H1 (cell line): ENCODE results near the gene EXT2. TPM values are rescaled to one million over a fixed set of nuclear protein-coding genes. Genes with fewer than 3 reads are reported as not detected.

ENCODE experiments used
- CTCF ChIA-PET: fragments of 300-600 bp; sonication (Branson Sonifier 250); formaldehyde crosslinking; loops from one replicate; lab custom pipeline; 2021; ENCODE audit not compliant: partially characterized antibody; lab: Charles Lee
- POLR2A ChIA-PET: fragments of 300-600 bp; sonication (Branson Sonifier 250); formaldehyde crosslinking; loops from one replicate; lab custom pipeline; 2021; ENCODE audit warnings: inconsistent platforms; ENCODE audit not compliant: partially characterized antibody; lab: Charles Lee
- DNase-seq, 2 experiments: peaks; one replicate each; pipeline versions ENCODE4 v3.0.0 to v3.0.0-alpha.2; 2010 to 2022; ENCODE audit warnings: low spot score in 2 of 2, low read depth in 1 of 2, mixed read lengths in 1 of 2
- FAIRE-seq: peaks from 2 replicates; lab custom pipeline; 2011; peaks lifted over from hg19 to GRCh38; lab: Jason Lieb, UNC
- H2AFZ ChIP-seq: 2 replicates; pipeline ENCODE4 v1.8.1; 2012; ENCODE audit warnings: low read length, inconsistent platforms
- H2AK5ac ChIP-seq: 2 replicates; pipeline ENCODE4 v1.6.1; 2013; ENCODE audit warnings: low read depth, low read length
- H2BK120ac ChIP-seq: replicated peaks from 2 replicates; pipeline ENCODE3; 2013; ENCODE audit warnings: low read depth, low read length, inconsistent platforms
- H2BK12ac ChIP-seq: 2 replicates; pipeline ENCODE4 v1.6.1; 2013; ENCODE audit warnings: low read depth, low read length
- H2BK15ac ChIP-seq: 2 replicates; pipeline ENCODE4 v1.6.1; 2013; ENCODE audit warnings: low read length
- H2BK20ac ChIP-seq: 2 replicates; pipeline ENCODE4 v1.6.1; 2013; ENCODE audit warnings: low read length
- H2BK5ac ChIP-seq: 2 replicates; pipeline ENCODE4 v1.6.1; 2013; ENCODE audit warnings: low read depth, low read length
- H3K14ac ChIP-seq: 2 replicates; pipeline ENCODE4 v1.6.1; 2013; ENCODE audit warnings: inconsistent platforms; ENCODE audit not compliant: insufficient read length
- H3K18ac ChIP-seq: 2 replicates; pipeline ENCODE4 v1.6.1; 2013; ENCODE audit warnings: low read length; ENCODE audit errors: extremely low read depth
- H3K23ac ChIP-seq: 2 replicates; pipeline ENCODE4 v1.6.1; 2013; ENCODE audit warnings: inconsistent platforms; ENCODE audit not compliant: insufficient read length
- H3K23me2 ChIP-seq: 2 replicates; pipeline ENCODE4 v1.6.1; 2013; ENCODE audit warnings: low read depth, low read length
- H3K27ac ChIP-seq: 2 replicates; pipeline ENCODE4 v1.6.1; 2011; ENCODE audit warnings: low read depth, low read length, inconsistent platforms
- H3K27me3 ChIP-seq, 4 experiments: replicated peaks in 1 of 4; 1 replicate in 1 of 4; 2 replicates in 3 of 4; pipeline versions ENCODE4 v1.6.1 to v1.8.1; 2011 to 2013; ENCODE audit warnings: low read length in 3 of 4, mild to moderate bottlenecking in 3 of 4, inconsistent platforms in 2 of 4, mixed read lengths in 2 of 4, moderate library complexity in 1 of 4; ENCODE audit not compliant: control insufficient read depth in 3 of 4, insufficient read depth in 3 of 4; ENCODE audit errors: extremely low read depth in 1 of 4
- H3K36me3 ChIP-seq, 4 experiments: 2 replicates each; pipeline versions ENCODE4 v1.6.1 to v1.8.1; 2011 to 2013; ENCODE audit warnings: mild to moderate bottlenecking in 4 of 4, low read length in 3 of 4, moderate library complexity in 2 of 4, control low read depth in 1 of 4, inconsistent platforms in 1 of 4; ENCODE audit not compliant: insufficient read depth in 4 of 4, control insufficient read depth in 2 of 4
- H3K4ac ChIP-seq: replicated peaks from 2 replicates; pipeline ENCODE3; 2013; ENCODE audit warnings: low read length, low read depth, mixed read lengths, inconsistent platforms; ENCODE audit not compliant: insufficient read length
- H3K4me1 ChIP-seq, 4 experiments: replicated peaks in 1 of 4; 1 replicate in 1 of 4; 2 replicates in 3 of 4; pipeline versions ENCODE4 v1.6.1 to v1.8.1; 2011 to 2013; ENCODE audit warnings: low read length in 3 of 4, inconsistent platforms in 2 of 4, mixed read lengths in 1 of 4; ENCODE audit not compliant: insufficient read depth in 4 of 4, control insufficient read depth in 3 of 4
- H3K4me2 ChIP-seq, 2 experiments: 2 replicates each; pipeline versions ENCODE4 v1.6.1 to v1.8.1; 2011 to 2013; ENCODE audit warnings: low read depth in 2 of 2, low read length in 2 of 2, control low read depth in 1 of 2, inconsistent platforms in 1 of 2, mild to moderate bottlenecking in 1 of 2; ENCODE audit not compliant: insufficient read depth in 1 of 2
- H3K4me3 ChIP-seq, 4 experiments: fragments of 200-600, 300-600 bp in 1 of 4; sonication (generic), shearing (Covaris generic), sonication (Bioruptor Twin) in 1 of 4; 2 replicates each; pipeline versions ENCODE4 v1.5.1 to v1.8.1; 2011 to 2016; ENCODE audit warnings: low read length in 4 of 4, low read depth in 3 of 4, control low read depth in 2 of 4, inconsistent platforms in 2 of 4, mild to moderate bottlenecking in 2 of 4, mixed read lengths in 1 of 4, moderate library complexity in 1 of 4; ENCODE audit not compliant: insufficient read depth in 2 of 4; ENCODE audit errors: extremely low read depth in 1 of 4
- H3K56ac ChIP-seq: replicated peaks from 2 replicates; pipeline ENCODE3; 2013; ENCODE audit warnings: low read depth, mild to moderate bottlenecking, mixed read lengths, low read length, inconsistent platforms; ENCODE audit not compliant: insufficient read length
- H3K79me1 ChIP-seq: 2 replicates; pipeline ENCODE4 v1.6.1; 2013; ENCODE audit warnings: low read depth, low read length, control low read depth
- H3K79me2 ChIP-seq, 2 experiments: 2 replicates each; pipeline versions ENCODE4 v1.6.1 to v1.8.1; 2012 to 2013; ENCODE audit warnings: low read length in 2 of 2, mild to moderate bottlenecking in 2 of 2, inconsistent platforms in 1 of 2; ENCODE audit not compliant: insufficient read depth in 2 of 2, control insufficient read depth in 1 of 2
- H3K9ac ChIP-seq, 4 experiments: replicated peaks in 1 of 4; 1 replicate in 1 of 4; 2 replicates in 3 of 4; pipeline versions ENCODE4 v1.6.1 to v1.8.1; 2011 to 2013; ENCODE audit warnings: low read depth in 3 of 4, low read length in 3 of 4, control low read depth in 2 of 4, mild to moderate bottlenecking in 2 of 4, moderate library complexity in 2 of 4, inconsistent platforms in 1 of 4; ENCODE audit errors: extremely low read depth in 1 of 4
- H3K9me3 ChIP-seq, 2 experiments: 2 replicates each; pipeline versions ENCODE4 v1.6.1 to v1.8.1; 2012 to 2013; ENCODE audit warnings: mild to moderate bottlenecking in 2 of 2, moderate library complexity in 2 of 2, control low read depth in 1 of 2, inconsistent platforms in 1 of 2, low read depth in 1 of 2, low read length in 1 of 2, mixed read lengths in 1 of 2; ENCODE audit not compliant: insufficient read depth in 2 of 2
- H4K20me1 ChIP-seq, 2 experiments: replicated peaks in 1 of 2; 2 replicates each; pipeline versions ENCODE3 to v1.8.1; 2011 to 2013; ENCODE audit warnings: inconsistent platforms in 2 of 2, low read length in 2 of 2, mild to moderate bottlenecking in 1 of 2; ENCODE audit not compliant: insufficient read depth in 2 of 2, control insufficient read depth in 1 of 2
- H4K5ac ChIP-seq: 2 replicates; pipeline ENCODE4 v1.6.1; 2013; ENCODE audit warnings: low read length, low read depth, mixed read lengths, inconsistent platforms; ENCODE audit not compliant: insufficient read length
- H4K8ac ChIP-seq: 2 replicates; pipeline ENCODE4 v1.8.0; 2013; ENCODE audit warnings: mild to moderate bottlenecking, moderate library complexity, low read length, inconsistent platforms; ENCODE audit not compliant: insufficient read depth; ENCODE audit errors: extremely low read depth
- H4K91ac ChIP-seq: replicated peaks from 2 replicates; pipeline ENCODE3; 2013; ENCODE audit warnings: low read length, mixed read lengths, inconsistent platforms; ENCODE audit not compliant: insufficient read length
- BACH1 ChIP-seq: IDR thresholded peaks from 2 replicates; pipeline ENCODE4 v1.6.1; 2012; ENCODE audit warnings: low read length, improper control_type of control experiment
- CEBPB ChIP-seq: IDR thresholded peaks from 2 replicates; pipeline ENCODE4 v1.6.1; 2012; ENCODE audit warnings: low read depth, low read length
- EZH2 ChIP-seq: fragments of 200-600 bp; sonication (generic); IDR thresholded peaks from 2 replicates; pipeline ENCODE4 v1.7.1; 2012; ENCODE audit warnings: low read depth, mild to moderate bottlenecking, moderate library complexity, low read length, inconsistent platforms; ENCODE audit not compliant: severe bottlenecking
- KDM4A ChIP-seq: IDR thresholded peaks from one replicate; pipeline ENCODE4 v1.7.1; 2012; ENCODE audit warnings: low read depth, mild to moderate bottlenecking, moderate library complexity, low read length, inconsistent platforms; ENCODE audit not compliant: severe bottlenecking
- RXRA ChIP-seq: IDR thresholded peaks from 2 replicates; pipeline ENCODE4 v1.6.1; 2011; ENCODE audit warnings: low read depth, mild to moderate bottlenecking, low read length, moderate library complexity; ENCODE audit not compliant: insufficient read depth
- SIRT6 ChIP-seq: IDR thresholded peaks from one replicate; pipeline ENCODE4 v1.7.1; 2012; ENCODE audit warnings: low read length, inconsistent platforms
- WGBS, 2 experiments: shearing (Covaris generic) in 1 of 2; methylation state at CpG; one replicate each; pipeline versions ENCODE4 v1.1.6 to v1.1.7; 2013 to 2015; ENCODE audit warnings: low lambda C conversion rate in 2 of 2, mixed read lengths in 2 of 2, inconsistent platforms in 1 of 2, low coverage in 1 of 2, missing lambda C conversion rate in 1 of 2; ENCODE audit not compliant: insufficient replicate concordance in 2 of 2, insufficient coverage in 1 of 2, insufficient read length in 1 of 2; ENCODE audit errors: extremely low coverage in 1 of 2, missing lambda C conversion rate in 1 of 2; 5-methylcytosine and 5-hydroxymethylcytosine counted together
- polyA plus RNA-seq, 7 experiments: library from polyadenylated mRNA; depleted of rRNA in 3 of 7; stranded (reverse) in 5 of 7; unstranded in 2 of 7; fragments of >200 nt in 5 of 7; fragments of 200-250 nt in 2 of 7; gene quantifications; 1 replicate in 5 of 7; 2 replicates in 1 of 7; 4 replicates in 1 of 7; pipeline versions ENCODE4 v1.2.1 to v1.2.3, GENCODE V29; 2011 to 2013; ENCODE audit warnings: missing spikeins in 2 of 7, mixed read lengths in 2 of 7
- total RNA-seq: library from RNA; stranded (reverse); fragmentation: NEBNext Ultra II Directional; extraction: Animal tissue kit (Norgen Biotek cat#: 25700); gene quantifications from 2 replicates; pipeline ENCODE4 v1.2.1, GENCODE V29; 2021
- TF ChIP-seq, protein P1 (sequence below), 3 experiments: IDR thresholded peaks; 1 replicate in 2 of 3; 2 replicates in 1 of 3; pipeline versions ENCODE4 v1.5.1 to v1.6.1; 2011; ENCODE audit warnings: low read length in 3 of 3, mild to moderate bottlenecking in 3 of 3, inconsistent platforms in 2 of 3, low read depth in 1 of 3, moderate library complexity in 1 of 3; ENCODE audit not compliant: insufficient read depth in 1 of 3; ENCODE audit errors: control extremely low read depth in 1 of 3

Gene EXT2
- total and polyA plus RNA-seq, 2 of the 8 experiments (the other 6 are each of a cell fraction or from before 2014, with no cell fraction given) = 29.8 to 42.8 TPM

- Histone ChIP-seq H3K4me1 (peaks cover 2 to 7% (median 4%) of the 10 kb centered on the region in 4 experiments), H3K14ac (no peak overlapping the region), H3K4me2 (peak overlapping the region; percentile 51 to 78), H4K91ac (peak overlapping the region; percentile 87), H2BK15ac (no peak overlapping the region), H3K79me1 (no peaks in the 10 kb centered on the region), H4K20me1 (no peaks in the 10 kb centered on the region), H4K8ac (no peak overlapping the region; the same call in 1 of the 2 replicates), H3K9me3 (no peaks in the 10 kb centered on the region; a peak in 1 of 4 replicates), H3K56ac (peak overlapping the region; percentile 66), H4K5ac (peak overlapping the region; percentile 74), H2BK12ac (no peak overlapping the region; the same call in 1 of the 2 replicates), H2BK120ac (no peak overlapping the region), H3K23me2 (peaks cover 9% of the 10 kb centered on the region), H3K23ac (no peak overlapping the region), H2BK20ac (no peak overlapping the region), H3K18ac (peak overlapping the region; percentile 95; the same call in 1 of the 2 replicates), H2BK5ac (peak overlapping the region; percentile 87; the same call in 1 of the 2 replicates), H3K9ac (peak overlapping the region in 1 of 4 experiments; percentile 65; a peak in 2 of 7 replicates), H3K27me3 (peaks cover 0 to 4% (median 2%) of the 10 kb centered on the region in 4 experiments; a peak in 3 of 7 replicates), H2AFZ (no peak overlapping the region), H3K4ac (no peak overlapping the region), H3K27ac (no peak overlapping the region), H3K79me2 (no peaks in the 10 kb centered on the region), H3K36me3 (no peaks in the 10 kb centered on the region), H3K4me3 (peak overlapping the region; percentile 38 to 68 (median 58); a peak in 7 of 8 replicates), H2AK5ac (no peak overlapping the region)
- ChIA-PET CTCF (interaction anchor here (1.1 to 2.9 kb wide), 5 partner anchors 9 to 119 kb away, joined by 3 to 16 read pairs (median 5); partner anchors contain the start of gene EXT2), POLR2A (interaction anchor here (0.9 to 1.0 kb wide), 2 partner anchors 20 to 32 kb away, joined by 3 to 4 read pairs; no protein-coding TSS in a partner anchor)
- TF ChIP-seq RXRA = no peak
- TF ChIP-seq, protein P1, sequence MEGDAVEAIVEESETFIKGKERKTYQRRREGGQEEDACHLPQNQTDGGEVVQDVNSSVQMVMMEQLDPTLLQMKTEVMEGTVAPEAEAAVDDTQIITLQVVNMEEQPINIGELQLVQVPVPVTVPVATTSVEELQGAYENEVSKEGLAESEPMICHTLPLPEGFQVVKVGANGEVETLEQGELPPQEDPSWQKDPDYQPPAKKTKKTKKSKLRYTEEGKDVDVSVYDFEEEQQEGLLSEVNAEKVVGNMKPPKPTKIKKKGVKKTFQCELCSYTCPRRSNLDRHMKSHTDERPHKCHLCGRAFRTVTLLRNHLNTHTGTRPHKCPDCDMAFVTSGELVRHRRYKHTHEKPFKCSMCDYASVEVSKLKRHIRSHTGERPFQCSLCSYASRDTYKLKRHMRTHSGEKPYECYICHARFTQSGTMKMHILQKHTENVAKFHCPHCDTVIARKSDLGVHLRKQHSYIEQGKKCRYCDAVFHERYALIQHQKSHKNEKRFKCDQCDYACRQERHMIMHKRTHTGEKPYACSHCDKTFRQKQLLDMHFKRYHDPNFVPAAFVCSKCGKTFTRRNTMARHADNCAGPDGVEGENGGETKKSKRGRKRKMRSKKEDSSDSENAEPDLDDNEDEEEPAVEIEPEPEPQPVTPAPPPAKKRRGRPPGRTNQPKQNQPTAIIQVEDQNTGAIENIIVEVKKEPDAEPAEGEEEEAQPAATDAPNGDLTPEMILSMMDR (IDR thresholded peaks at IDR 0.05; ENCODE audit: control extremely low read depth in 1 of 3, insufficient read depth in 1 of 3, low read depth in 1 of 3, low read length in 3 of 3) = no peak
- TF ChIP-seq BACH1 = no peak
- no peak for TF ChIP-seq CEBPB
- TF ChIP-seq KDM4A = no peak
- TF ChIP-seq SIRT6 = no peak
- TF ChIP-seq EZH2 = no peak
- 63% methylated on average over 10 of the region's 10 CpGs; no CpG with 5 or more reads in 1 of the 2 experiments for WGBS, 2 experiments
- no peak for FAIRE-seq
- DNase-seq = no peak
These were observed 28.7 kb upstream of the EXT2 start for GRCh38 chr11:44066732-44067141.
